ENCODE results near the gene ANKRD29.

DNA sequence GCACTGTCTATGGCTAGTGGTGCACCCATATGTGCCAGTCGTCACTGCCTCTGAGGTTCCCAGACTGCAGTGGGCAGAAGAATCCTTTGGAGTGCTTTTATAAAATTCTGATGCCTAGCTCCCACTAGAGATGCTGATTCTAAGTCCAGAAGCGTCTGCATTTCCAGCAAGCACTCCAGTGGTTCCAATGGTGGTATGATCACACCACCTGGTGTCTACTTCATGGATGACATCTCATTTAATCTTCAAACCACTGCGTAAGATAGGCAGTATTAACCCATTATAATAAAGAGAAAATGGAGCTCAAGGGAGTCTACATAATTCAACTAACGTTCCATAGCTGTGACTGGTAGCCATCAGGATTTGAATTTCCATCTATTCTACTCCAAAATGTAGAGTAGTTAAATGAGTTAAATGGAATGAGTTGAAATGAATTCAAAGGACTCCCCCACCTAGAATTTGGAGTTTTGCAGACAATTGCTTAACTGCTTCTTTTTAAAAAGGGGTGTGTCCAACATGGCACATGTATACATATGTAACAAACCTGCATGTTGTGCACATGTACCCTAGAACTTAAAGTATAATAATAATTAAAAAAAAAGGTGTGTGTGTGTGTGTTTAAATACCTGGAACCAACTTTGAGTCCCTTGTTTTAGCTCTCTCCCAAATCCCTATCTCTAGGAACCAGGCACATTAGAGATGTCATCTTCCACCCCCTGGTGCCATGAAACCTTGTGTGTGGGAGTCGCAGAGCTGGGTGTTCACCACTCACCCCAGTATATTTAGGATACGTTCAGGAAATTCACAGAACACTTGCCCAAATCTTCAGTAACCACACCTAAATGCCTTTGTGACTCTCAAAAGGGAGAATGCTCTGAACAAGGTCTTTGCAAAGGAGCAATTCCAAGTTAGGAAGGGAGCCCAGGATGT is 40.6 kb upstream of the ANKRD29 start:
- peak in 3 of 4 experiments; percentile 59 to 84 (median 82) for TF ChIP-seq CTCF (IDR thresholded peaks at IDR 0.05)
- no peak for TF ChIP-seq POLR2A (IDR thresholded peaks at IDR 0.05)
- TF ChIP-seq POLR2AphosphoS5 (IDR thresholded peaks at IDR 0.05) = peak; percentile 47

Data from prostate gland (tissue), 2 donors.